Left hindlimb (tissue), 1 donor: Measurements from ENCODE around the gene GATA3.

ENCODE experiments used
- DNase-seq: peaks from one replicate; pipeline ENCODE4 v3.0.0-alpha.2; 2018

Gene GATA3

GRCh38 chr10:8037941-8038894, 16.3 kb upstream of the GATA3 start:
- DNase-seq = no peak

DNA sequence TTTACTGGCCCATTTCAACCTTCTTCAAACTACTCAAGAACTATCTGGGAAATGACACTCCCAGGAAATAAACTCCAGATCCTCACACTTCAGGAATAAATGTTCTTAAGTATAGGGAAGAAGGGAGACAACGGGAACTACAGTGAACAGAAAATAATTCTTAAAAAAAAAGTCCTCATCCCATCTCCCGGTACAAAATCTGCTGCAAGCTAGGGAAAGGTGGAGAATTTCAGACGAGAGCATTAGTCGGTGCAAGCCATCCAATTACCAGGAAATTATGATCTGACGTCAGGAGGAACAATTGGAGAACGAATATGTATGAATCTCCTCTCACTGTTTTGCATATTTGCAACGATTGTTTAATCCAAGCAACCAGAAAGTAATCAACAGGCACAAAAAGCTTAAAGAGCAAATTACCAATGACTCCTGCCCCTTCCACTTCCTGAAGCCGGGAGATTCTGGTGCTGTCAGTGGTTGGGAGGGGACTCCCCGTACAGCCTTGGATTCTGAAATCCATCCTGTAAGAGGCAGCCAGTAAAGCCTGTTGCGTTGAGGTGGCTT, 15.1 kb upstream of the GATA3 start:
- DNase-seq = no peak

DNA sequence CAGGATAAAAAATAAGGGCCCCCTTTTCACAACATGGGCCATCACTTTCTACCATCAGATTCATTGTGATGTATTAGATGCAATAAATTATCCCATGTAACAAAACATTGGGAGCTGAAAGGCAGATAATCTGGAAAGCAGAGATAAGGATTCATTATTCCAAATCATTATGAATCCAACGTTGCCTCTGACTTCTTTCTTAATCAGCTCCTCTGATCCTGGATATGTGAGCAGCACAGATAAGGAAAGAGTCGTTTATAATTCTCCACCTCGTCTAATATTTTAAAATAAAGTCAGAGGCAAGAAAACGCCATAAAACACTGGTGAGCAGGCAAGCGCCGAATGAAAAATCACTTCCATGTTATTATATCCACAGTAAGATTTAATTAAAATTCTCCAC, 13.8 kb upstream of the GATA3 start:
- no peak for DNase-seq

DNA sequence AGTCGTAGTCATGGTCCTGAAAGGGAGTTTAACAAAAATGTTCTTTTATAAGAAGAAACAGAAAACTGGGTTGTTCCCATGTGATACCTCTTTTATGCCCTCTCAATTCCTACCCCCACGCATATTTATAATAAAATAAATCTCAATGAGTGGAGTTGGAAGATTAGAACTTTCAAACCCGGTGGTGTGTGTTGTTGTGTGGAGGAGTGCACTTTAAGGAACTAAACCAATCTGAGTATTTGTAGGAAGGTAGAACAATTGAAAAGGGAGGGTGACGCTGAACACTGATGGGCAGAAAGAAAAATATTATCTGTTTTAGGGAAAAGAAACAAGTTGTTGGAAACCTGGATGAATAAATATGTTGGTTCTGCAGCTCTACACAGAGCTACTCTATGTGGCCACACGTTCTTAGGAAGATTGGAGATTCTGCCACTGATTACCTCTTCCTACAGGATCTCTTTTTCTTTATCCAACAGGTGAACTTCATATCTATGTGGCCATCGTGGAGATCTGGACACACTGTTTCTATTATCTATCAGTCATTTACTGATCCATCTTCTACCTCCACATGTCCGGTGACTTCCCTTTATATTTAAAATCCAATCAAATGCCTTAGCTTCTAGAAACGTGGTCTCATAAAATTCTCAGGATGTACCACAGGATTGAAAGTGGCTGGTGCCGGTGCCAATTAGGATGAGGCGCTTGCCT, 13.1 kb upstream of the GATA3 start:
- DNase-seq = no peak

DNA sequence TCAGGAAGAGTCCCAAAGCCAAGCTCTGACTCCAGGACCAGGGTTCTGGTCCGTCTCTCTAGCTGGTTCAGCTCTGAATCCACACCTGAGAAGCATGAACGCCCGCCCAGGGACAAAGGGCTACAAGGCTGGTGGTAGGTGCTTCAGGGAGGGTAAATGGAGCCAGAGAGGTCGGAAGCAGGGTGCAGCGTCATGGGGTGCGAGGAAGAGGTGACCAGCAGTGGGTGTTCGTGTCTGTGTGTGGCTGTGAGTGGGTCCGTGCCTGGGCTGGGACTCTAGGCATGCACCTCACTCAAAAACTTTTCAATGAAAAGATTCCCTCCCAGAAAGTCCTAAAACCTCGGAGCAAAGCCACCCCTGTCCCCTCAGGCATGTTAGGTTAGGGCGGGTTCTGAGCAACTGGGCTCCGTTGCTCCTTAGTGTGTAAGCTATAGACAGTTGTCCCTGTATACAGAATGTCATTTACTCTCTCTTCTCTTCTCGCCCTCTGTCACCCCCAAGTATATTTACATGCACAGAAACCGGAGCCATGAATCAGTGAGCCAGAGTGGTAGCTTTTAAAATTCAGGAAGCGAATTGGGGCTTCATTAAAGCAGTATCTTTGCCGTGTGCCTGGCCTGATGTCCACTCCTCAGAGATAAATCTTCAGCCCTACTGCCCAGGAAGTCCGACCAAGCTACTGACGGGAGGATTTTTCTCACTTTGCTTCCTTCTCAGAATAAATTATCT, 12.3 kb upstream of the GATA3 start:
- DNase-seq = no peak

DNA sequence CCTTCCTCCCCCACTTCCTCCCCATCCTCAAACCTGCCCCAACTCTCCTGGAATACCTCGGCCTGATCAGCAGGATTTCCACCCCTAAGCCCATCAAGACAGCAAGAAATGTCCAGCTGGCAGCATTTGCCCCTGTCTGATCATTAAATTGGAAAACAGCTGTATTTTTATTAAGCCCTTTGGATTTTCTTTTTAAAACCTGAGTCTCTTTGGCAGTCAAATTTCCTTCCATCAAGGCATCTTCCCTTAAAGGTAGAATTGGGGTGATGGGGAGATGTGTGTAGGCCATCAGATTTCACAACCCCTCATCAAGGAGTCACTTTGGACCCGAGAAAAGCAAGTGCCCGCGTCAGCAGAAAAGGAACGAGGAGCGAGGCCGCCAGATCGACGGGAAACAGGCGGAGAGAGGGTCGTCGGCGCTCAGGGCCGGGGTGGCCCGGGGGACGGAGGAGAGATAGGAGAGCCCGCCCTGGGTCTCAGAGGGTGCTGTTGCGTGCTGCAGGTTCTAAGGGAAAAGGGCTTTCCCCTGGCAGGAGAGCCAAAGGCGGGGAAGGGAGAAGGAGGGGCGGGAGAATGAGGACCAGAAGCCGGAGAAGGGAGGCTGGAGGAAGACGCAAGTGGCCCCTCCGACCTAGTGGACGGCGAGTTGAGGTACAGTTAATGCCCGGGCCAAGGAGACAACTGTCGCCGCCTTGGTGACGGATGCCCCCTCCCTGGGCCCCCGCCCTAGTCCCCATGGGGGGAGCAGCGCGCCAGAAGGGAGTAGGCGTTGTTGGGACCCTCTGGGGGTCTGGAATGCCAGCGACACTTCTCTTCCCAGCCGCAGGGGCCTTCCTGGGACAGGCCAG, 11.5 kb upstream of the GATA3 start:
- no peak for DNase-seq

DNA sequence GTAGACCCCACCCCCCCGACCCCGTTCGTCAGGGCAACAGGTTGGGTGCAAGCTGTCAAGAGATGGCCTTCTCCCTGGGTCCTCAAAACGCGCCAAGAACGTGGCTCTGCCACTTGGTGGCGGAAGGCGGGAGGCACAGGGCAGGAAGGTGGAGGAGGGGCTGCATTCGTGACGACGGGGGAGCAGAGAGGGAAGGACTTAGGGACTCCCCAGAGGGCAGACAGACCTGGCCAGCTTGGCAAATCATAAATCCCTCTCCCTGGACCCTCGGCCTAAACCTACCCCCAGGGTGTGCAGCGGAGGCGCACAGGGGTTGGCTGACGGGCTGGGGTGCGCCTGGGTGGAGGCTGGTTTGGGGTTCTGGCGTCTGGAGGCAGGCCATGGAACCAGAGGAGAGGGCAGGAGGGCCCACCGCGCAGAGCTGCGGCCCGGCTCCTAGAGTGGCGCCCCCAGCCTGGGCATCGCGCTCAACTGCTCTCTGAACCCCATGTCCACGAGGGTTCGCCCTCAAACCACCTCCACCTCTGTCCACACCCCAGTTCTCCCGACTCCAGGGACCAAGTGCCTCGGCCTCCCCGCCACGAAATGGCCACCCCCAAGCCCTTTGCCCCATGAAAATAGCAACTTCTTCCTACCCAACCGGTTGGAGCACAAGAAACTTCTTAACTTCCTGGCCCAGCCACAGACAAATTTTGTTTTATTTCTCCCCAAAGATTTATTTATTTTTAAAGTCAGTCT, 10.8 kb upstream of the GATA3 start:
- DNase-seq = no peak

GRCh38 chr10:8044331-8044907, 10.1 kb upstream of the GATA3 start:
- DNase-seq = no peak

DNA sequence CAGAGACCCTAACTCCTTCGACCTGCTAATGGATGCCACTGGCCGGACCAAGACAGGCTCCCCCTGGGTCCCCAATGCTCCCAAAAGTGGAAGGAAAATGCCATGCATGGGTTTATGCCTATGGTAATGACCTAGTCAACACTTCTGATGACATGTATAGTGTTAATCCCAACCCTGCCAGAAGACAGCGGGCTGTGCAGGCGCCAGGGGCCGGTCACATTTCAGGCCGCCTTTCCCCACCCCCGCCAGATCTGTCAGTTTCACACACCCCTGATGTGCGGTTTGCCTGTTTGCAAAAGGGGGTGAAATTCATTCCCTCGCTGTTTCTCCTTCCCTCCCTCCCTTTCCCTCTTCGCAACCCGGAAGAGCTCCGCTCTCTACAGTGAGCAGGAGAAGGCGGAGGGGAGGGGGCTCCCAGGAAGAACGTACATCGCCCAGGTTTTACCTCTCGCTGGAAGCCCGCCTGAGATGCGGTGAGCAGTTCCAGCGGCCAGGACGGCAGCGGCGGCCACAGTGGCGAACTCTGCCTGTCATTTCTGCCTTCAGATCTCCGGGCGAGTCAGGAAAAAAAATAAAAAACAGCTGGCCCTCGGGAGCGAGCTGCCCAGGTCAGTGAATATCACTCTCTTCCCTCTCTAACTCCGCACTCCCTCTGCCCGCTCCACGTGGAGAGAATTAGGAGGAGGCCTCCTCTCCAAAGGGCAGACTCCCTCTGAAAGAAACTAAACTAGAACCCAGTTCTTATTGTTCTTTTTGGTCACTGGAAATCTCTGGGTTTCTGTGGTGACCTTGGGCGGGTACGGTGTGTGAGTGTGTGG, 9.4 kb upstream of the GATA3 start:
- DNase-seq = no peak

- no peak for DNase-seq
Measured at GRCh38 chr10:8045726-8046494, 8.6 kb upstream of the GATA3 start.

DNA sequence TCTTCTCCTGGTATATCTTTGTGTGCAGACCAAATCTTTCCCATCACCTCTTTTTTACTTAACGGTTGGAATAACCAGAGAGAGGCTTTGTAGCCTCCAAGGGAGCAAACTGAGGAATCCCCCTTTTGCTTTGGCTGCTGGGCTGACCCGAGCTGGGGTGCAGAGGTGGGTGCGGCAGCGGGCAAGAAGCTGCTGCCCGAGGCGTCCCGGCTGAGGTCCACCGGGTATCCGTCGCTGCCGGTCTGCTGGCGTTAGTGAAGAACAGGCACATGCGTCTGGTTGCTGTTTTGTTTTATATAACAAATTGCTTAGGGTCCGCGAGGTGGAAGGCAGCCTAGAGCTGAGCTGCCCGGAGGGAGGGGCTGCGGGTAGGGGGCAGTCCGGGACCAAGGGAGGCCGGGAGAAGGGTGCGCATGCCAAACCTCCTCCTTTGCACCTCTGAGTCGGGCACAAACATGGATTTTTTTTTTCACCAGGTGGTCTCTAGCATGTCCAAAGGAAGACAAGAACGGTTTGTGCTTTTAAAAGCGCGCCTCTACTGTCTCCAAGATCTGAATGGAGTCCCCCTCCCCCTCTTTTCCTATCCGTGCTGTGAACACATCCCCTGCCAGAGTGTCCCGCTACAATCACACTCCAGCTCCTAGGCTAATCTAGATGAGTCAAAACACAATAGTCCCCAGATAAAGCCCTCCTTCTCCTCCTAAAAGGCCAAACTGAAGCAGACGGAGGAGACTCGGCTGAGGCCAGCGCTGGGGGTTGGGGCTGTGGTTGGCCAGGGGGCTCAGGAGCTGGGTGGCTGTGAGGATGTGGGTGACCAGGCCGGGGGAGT, 6.8 kb upstream of the GATA3 start:
- DNase-seq = no peak

- DNase-seq = no peak
Measured at GRCh38 chr10:8048281-8049008, 6.0 kb upstream of the GATA3 start.

- no peak for DNase-seq
Measured at GRCh38 chr10:8049045-8049864, 5.2 kb upstream of the GATA3 start.

DNA sequence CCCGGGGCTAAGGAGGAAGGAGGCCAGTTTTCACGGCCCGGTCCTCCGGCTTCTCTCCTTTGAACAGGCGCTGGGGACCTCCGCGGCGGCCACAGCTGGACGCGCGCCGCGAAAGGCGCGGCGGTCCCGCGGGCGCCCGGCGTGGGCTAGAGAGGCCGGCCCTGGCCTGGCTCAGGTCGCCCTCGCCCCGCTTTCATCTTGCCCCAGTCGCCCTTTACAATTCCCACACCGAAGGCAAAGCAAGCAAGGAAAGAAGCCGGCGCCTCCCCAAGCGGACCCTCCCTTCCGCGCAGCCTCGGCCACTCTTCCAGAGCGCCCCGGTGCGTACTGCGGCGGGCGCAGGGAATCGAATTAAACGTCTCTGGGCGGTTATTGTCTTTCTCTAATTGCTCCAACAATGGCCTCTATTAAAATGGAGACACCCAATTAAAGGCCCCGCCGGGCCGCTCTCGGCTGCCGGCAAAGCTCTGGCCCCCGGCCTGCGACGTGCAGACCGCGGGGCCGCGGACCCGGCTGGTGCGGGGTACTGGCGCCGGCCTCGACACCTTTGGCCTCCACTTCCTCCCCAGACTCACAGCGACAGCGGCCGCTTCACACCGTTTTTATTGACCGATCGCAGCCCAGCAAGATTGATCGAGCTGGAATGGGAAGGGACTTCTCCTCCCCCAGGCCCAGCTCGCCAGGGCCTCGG, 4.5 kb upstream of the GATA3 start:
- DNase-seq = no peak

- no peak for DNase-seq
Measured at GRCh38 chr10:8050556-8051108, 3.9 kb upstream of the GATA3 start.
